GM19397 (cell line): ENCODE results near the gene CAPN12.

Experiments
- ATAC-seq: cut with Tn5 transposase; IDR thresholded peaks from one replicate; pipeline ENCODE4 v1.9.1; 2021; ENCODE audit warnings: mild to moderate bottlenecking, moderate library complexity; ENCODE audit not compliant: unreplicated experiment

The CAPN12 gene

GRCh38 chr19:38727306-38727867 lies 16.9 kb downstream of the CAPN12 start:
- no peak for ATAC-seq

- no peak for ATAC-seq
Observed at GRCh38 chr19:38726761-38727301, 17.4 kb downstream of the CAPN12 start.

GRCh38 chr19:38726284-38726673 lies 18.0 kb downstream of the CAPN12 start:
- ATAC-seq: no peak

- ATAC-seq: no peak
Observed at GRCh38 chr19:38725469-38726283, 18.6 kb downstream of the CAPN12 start.

- no peak for ATAC-seq
Observed at GRCh38 chr19:38723990-38724854, 20.1 kb downstream of the CAPN12 start.

- no peak for ATAC-seq
Observed at GRCh38 chr19:38723606-38723965, 20.7 kb downstream of the CAPN12 start.

GRCh38 chr19:38722947-38723605 lies 21.2 kb downstream of the CAPN12 start:
- ATAC-seq: no peak

- ATAC-seq: no peak
Observed at GRCh38 chr19:38721979-38722773, 22.1 kb downstream of the CAPN12 start.

- no peak for ATAC-seq
Observed at GRCh38 chr19:38721496-38721895, 22.8 kb downstream of the CAPN12 start.

- ATAC-seq: no peak
Observed at GRCh38 chr19:38720559-38721236, 23.6 kb downstream of the CAPN12 start.

- ATAC-seq: no peak
Observed at GRCh38 chr19:38719761-38720558, 24.3 kb downstream of the CAPN12 start.

- ATAC-seq: no peak
Observed at GRCh38 chr19:38718747-38719543, 25.3 kb downstream of the CAPN12 start.

- no peak for ATAC-seq
Observed at GRCh38 chr19:38717855-38718254, 26.4 kb downstream of the CAPN12 start.

GRCh38 chr19:38717051-38717450 lies 27.2 kb downstream of the CAPN12 start:
- ATAC-seq: no peak

- no peak for ATAC-seq
Observed at GRCh38 chr19:38715555-38715954, 28.7 kb downstream of the CAPN12 start.

GRCh38 chr19:38714354-38714778 lies 29.9 kb downstream of the CAPN12 start:
- ATAC-seq: no peak

- no peak for ATAC-seq
Observed at GRCh38 chr19:38713865-38714264, 30.4 kb downstream of the CAPN12 start.

- ATAC-seq: no peak
Observed at GRCh38 chr19:38713227-38713649, 31.0 kb downstream of the CAPN12 start.
